Right cardiac atrium (tissue), 5 donors: ENCODE data around the gene HAPSTR1. TPM values are rescaled to one million over a fixed set of nuclear protein-coding genes. Genes with fewer than 3 reads are reported as not detected.
A peak's percentile ranks its signal among the peaks of the same experiment; 100 is the strongest.

Source experiments
- ATAC-seq, 2 donors: fragments of 200-7000 bp; cut with Tn5 transposase; one replicate each; pipeline versions ENCODE4 v1.8.0 to v1.9.1; 2020; ENCODE audit warnings: moderate library complexity in 2 of 2, mild to moderate bottlenecking in 1 of 2
- DNase-seq, 3 donors: peaks; one replicate each; pipeline ENCODE4 v3.0.0-alpha.2; 2020
- H3K27ac ChIP-seq: one replicate; pipeline ENCODE4 v1.5.1; 2013; ENCODE audit warnings: mild to moderate bottlenecking, low read length, control low read depth, moderate library complexity
- H3K27me3 ChIP-seq: one replicate; pipeline ENCODE4 v1.6.1; 2013; ENCODE audit not compliant: control insufficient read depth, insufficient read depth
- H3K4me1 ChIP-seq: one replicate; pipeline ENCODE4 v1.6.1; 2013; ENCODE audit warnings: low read length; ENCODE audit not compliant: control insufficient read depth, insufficient read depth
- H3K4me3 ChIP-seq: one replicate; pipeline ENCODE4 v1.5.1; 2013; ENCODE audit warnings: low read length, control low read depth
- H3K9me3 ChIP-seq: one replicate; pipeline ENCODE4 v1.6.1; 2013; ENCODE audit warnings: low read length; ENCODE audit not compliant: control insufficient read depth
- WGBS: extraction: QIAGEN DNeasy Blood & Tissue Kit; methylation state at CpG from one replicate; pipeline ENCODE4 v1.1.7; 2013; 5-methylcytosine and 5-hydroxymethylcytosine counted together
- intact Hi-C, 4 donors: fragments of 100-400 bp; cut with DNase I; formaldehyde crosslinking; loops; one replicate each; pipeline versions ENCODE4 v1.11.0 to v1.14.0; 2022 to 2023
- polyA plus RNA-seq: library from polyadenylated mRNA; stranded (reverse); fragments of 200-250 nt; gene quantifications from one replicate; pipeline ENCODE4 v1.2.3, GENCODE V29; 2013
- total RNA-seq, 4 donors: library from RNA; stranded (reverse); fragmentation: NEBNext Ultra II Directional; extraction: Animal tissue kit (Norgen Biotek cat#: 25700); gene quantifications; one replicate each; pipeline ENCODE4 v1.2.1, GENCODE V29; 2021
- donor health status: healthy with polysubstance abuse.
- donor health status: DM: no; HTN: yes; CAD: no.
- donor health status: DM: no; HTN: no; CAD: no.
- donor health status: DM: no; HTN: yes; CAD: no; lungs with severe emphysema.
- donor health status: DM: yes; HTN: yes; CAD: no.

The HAPSTR1 gene
- total and polyA plus RNA-seq, 5 donors = 14.4 to 50.9 (median 44.7) TPM

DNA sequence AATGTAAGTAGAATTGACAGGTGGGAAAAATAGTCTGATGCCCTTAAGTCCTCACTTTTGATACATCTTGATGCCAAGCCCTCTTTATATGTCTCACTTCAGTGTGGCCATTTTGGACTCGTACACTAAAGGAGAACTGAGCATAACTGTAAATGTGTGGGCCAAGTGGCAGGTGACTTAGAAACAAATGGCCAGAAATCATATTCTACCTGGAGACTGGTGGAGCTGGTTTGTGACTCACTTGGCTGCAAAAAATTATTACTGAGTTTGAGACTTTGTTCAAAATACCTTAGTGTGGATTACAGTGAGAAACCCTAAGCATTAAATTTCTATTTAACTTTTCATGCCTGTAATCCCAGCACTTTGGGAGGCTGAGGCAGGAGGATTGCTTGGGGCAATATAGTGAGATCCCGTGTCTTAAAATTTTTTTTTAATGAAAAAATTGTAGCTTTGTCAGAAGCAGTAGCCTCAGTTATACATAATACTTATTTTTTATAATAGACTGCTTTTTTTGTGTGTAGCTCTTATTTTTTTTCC lies 5.0 kb downstream of the HAPSTR1 start:
- WGBS = 77% methylated on average over 2 of the region's 2 CpGs
- no peaks in the 10 kb centered on the region for H3K9me3 ChIP-seq
- no peaks in the 10 kb centered on the region for H3K27me3 ChIP-seq
- peak overlapping the region; percentile 26 for H3K4me3 ChIP-seq
- no peak overlapping the region for H3K27ac ChIP-seq
- intact Hi-C loops = no loop called here
- ATAC-seq = no peak
- H3K4me1 ChIP-seq = peaks cover 15% of the 10 kb centered on the region
- no peak for DNase-seq

GRCh38 chr16:9097266-9098219 lies 6.1 kb downstream of the HAPSTR1 start:
- Histone ChIP-seq H3K9me3 (no peaks in the 10 kb centered on the region), H3K27me3 (no peaks in the 10 kb centered on the region), H3K4me1 (peaks cover 15% of the 10 kb centered on the region), H3K4me3 (no peak overlapping the region), H3K27ac (peak overlapping the region; percentile 51)
- intact Hi-C loops = no loop called here
- DNase-seq = no peak
- ATAC-seq = peak in 1 of 2 donors; percentile 36
- 71% methylated on average over 10 of the region's 10 CpGs for WGBS

- 49% methylated on average over 4 of the region's 4 CpGs for WGBS
- DNase-seq = no peak
- H3K27ac ChIP-seq = no peak overlapping the region
- H3K27me3 ChIP-seq = no peaks in the 10 kb centered on the region
- no peak overlapping the region for H3K4me3 ChIP-seq
- intact Hi-C loops = no loop called here
- peaks cover 15% of the 10 kb centered on the region for H3K4me1 ChIP-seq
- ATAC-seq = no peak
- no peaks in the 10 kb centered on the region for H3K9me3 ChIP-seq
Observed at GRCh38 chr16:9098377-9099090, 7.1 kb downstream of the HAPSTR1 start.

DNA sequence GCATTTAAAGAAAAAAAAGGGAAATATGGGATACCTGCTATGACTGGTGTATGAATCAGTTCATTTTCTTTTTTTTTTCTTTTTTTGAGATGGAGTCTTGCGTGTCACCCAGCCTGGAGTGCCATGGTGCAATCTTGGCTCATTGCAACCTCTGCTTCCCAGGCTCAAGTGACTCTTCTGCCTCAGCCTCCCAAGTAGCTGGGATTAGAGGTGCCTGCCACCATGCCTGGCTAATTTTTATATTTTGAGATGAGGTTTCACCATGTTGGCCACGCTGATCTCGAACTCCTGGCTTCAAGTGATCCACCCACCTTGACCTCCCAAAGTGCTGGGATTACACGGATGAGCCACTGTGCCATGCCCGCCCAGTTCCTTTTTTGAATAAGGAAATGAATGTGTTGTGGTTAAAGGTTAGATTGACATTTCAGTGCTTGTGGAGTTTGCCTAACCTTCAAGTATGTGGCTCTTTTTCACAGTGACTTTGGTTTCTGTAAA lies 7.7 kb downstream of the HAPSTR1 start:
- 59% methylated on average over 5 of the region's 5 CpGs for WGBS
- Histone ChIP-seq H3K27me3 (no peaks in the 10 kb centered on the region), H3K4me1 (peaks cover 15% of the 10 kb centered on the region), H3K27ac (peak overlapping the region; percentile 30), H3K9me3 (no peaks in the 10 kb centered on the region), H3K4me3 (no peak overlapping the region)
- peak in 1 of 2 donors; percentile 34 for ATAC-seq
- intact Hi-C loops = no loop called here
- DNase-seq = no peak

- WGBS = 27% methylated on average over 2 of the region's 2 CpGs
- Histone ChIP-seq H3K9me3 (no peaks in the 10 kb centered on the region), H3K4me1 (peaks cover 24% of the 10 kb centered on the region), H3K27ac (no peak overlapping the region), H3K27me3 (no peaks in the 10 kb centered on the region), H3K4me3 (no peak overlapping the region)
- no peak for DNase-seq
- ATAC-seq = peak in 1 of 2 donors; percentile 22
- intact Hi-C loops = no loop called here
Observed at GRCh38 chr16:9102379-9102778, 10.9 kb downstream of the HAPSTR1 start.

DNA sequence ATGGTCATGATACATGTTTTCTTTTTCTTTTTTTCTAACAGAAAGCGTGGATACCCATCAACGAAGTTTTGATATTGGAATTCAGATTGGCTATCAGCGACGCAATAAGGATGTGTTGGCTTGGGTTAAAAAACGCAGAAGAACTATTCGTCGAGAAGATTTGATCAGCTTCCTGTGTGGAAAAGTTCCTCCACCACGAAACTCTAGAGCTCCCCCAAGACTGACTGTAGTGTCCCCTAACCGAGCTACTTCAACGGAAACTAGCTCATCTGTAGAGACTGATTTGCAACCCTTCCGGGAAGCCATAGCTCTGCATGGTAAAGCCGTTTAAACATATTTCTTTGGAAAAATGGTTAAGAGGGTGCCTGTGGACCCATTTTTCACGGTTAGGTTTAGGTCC lies 11.5 kb downstream of the HAPSTR1 start:
- H3K9me3 ChIP-seq = no peaks in the 10 kb centered on the region
- intact Hi-C loops = no loop called here
- no peak overlapping the region for H3K27ac ChIP-seq
- H3K4me3 ChIP-seq = no peak overlapping the region
- DNase-seq (no peak), ATAC-seq (no peak)
- H3K27me3 ChIP-seq = no peaks in the 10 kb centered on the region
- 80% methylated on average over 13 of the region's 13 CpGs for WGBS
- peaks cover 23% of the 10 kb centered on the region for H3K4me1 ChIP-seq

GRCh38 chr16:9103546-9103945 lies 12.1 kb downstream of the HAPSTR1 start:
- 46% methylated on average over 3 of the region's 3 CpGs for WGBS
- H3K27ac ChIP-seq = no peak overlapping the region
- H3K9me3 ChIP-seq = no peaks in the 10 kb centered on the region
- H3K4me3 ChIP-seq = no peak overlapping the region
- DNase-seq (no peak), ATAC-seq (no peak)
- intact Hi-C loops = no loop called here
- no peaks in the 10 kb centered on the region for H3K27me3 ChIP-seq
- peaks cover 21% of the 10 kb centered on the region for H3K4me1 ChIP-seq

DNA sequence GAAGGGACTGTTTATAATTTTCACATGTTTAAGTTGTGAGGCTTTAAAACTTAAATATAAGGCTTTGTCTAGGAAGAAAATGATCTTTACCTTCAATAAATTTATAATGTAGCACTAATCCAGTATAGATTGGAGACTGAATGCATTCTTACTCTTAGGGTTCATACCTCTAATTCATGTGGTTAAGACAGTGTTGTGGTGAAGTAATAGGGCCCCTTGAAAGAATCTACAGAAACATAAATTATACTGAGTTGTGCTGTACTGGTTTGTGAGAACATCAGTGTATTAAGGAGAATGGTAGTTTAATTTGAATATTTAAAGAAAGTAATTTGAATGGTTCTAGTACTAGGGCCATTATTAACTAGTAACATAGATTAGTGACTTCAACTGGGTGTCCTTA lies 13.7 kb downstream of the HAPSTR1 start:
- Histone ChIP-seq H3K4me3 (no peak overlapping the region), H3K27ac (no peak overlapping the region), H3K4me1 (peaks cover 25% of the 10 kb centered on the region), H3K27me3 (no peaks in the 10 kb centered on the region), H3K9me3 (no peaks in the 10 kb centered on the region)
- intact Hi-C loops = no loop called here
- DNase-seq = no peak
- ATAC-seq = no peak

- Histone ChIP-seq H3K4me3 (no peak overlapping the region), H3K27ac (peak overlapping the region; percentile 1), H3K4me1 (peaks cover 29% of the 10 kb centered on the region), H3K9me3 (no peaks in the 10 kb centered on the region), H3K27me3 (no peaks in the 10 kb centered on the region)
- ATAC-seq (no peak), DNase-seq (no peak)
- intact Hi-C loops = no loop called here
- WGBS = 77% methylated on average over 9 of the region's 9 CpGs
Observed at GRCh38 chr16:9107025-9107970, 15.9 kb downstream of the HAPSTR1 start.

DNA sequence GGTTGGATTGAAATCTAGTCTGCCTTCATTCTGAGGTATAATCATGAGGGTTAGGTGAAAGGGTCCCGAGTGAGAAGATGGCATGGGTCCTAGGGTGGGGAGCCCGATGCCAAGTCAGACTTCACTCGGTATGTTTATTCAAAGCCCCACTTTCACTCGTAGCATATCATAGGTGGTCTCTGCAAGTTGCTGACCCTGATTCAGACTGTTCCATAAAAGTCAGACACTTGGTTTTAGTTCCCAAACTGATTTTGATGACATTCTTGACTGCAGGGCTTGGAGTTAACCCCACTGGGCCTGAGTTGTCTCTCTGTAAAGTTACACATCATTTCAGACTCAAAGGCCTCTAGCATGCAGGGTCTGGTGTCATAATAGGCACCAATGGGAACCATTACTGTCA lies 17.8 kb downstream of the HAPSTR1 start:
- 67% methylated on average over 4 of the region's 4 CpGs for WGBS
- Histone ChIP-seq H3K4me3 (no peak overlapping the region), H3K27me3 (no peaks in the 10 kb centered on the region), H3K27ac (no peak overlapping the region), H3K9me3 (no peaks in the 10 kb centered on the region), H3K4me1 (peaks cover 32% of the 10 kb centered on the region)
- DNase-seq = no peak
- ATAC-seq = no peak
- intact Hi-C loops = loop anchor here in 1 of 4 donors (2.0 kb wide), 1 partner anchor 16 kb away; no protein-coding TSS in a partner anchor
